ENCODE results near the gene ZNF334.

DNA sequence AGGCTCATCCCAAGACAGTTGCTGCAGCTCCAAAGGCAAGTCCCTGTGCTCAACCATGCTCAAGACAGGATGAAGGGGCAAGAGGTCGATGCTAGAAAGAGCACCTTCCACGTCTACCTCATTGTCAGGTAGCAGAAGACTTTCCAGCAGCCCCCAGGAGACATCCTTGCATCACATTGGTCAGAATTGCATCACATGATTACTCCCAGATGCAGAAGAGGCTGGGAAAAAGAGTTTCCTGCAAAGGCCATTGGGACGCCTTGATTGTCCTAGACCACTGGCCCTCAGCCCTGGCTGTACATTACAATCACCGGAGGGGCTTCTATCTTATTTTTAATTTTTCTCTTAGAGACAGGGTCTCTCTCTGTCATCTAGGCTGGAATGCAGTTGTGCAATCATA is 17.3 kb upstream of the ZNF334 start:
- TF ChIP-seq POLR2A (IDR thresholded peaks at IDR 0.05): no peak
- TF ChIP-seq, protein P1, sequence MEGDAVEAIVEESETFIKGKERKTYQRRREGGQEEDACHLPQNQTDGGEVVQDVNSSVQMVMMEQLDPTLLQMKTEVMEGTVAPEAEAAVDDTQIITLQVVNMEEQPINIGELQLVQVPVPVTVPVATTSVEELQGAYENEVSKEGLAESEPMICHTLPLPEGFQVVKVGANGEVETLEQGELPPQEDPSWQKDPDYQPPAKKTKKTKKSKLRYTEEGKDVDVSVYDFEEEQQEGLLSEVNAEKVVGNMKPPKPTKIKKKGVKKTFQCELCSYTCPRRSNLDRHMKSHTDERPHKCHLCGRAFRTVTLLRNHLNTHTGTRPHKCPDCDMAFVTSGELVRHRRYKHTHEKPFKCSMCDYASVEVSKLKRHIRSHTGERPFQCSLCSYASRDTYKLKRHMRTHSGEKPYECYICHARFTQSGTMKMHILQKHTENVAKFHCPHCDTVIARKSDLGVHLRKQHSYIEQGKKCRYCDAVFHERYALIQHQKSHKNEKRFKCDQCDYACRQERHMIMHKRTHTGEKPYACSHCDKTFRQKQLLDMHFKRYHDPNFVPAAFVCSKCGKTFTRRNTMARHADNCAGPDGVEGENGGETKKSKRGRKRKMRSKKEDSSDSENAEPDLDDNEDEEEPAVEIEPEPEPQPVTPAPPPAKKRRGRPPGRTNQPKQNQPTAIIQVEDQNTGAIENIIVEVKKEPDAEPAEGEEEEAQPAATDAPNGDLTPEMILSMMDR (IDR thresholded peaks at IDR 0.05): no peak

Data from gastroesophageal sphincter (tissue), 3 donors.